Mucosa of stomach (tissue), 1 donor: ENCODE data around the gene IFITM2.

Experiments
- H3K27me3 ChIP-seq: one replicate; pipeline ENCODE4 v1.7.0; 2013; ENCODE audit warnings: mild to moderate bottlenecking, low read length; ENCODE audit not compliant: control insufficient read depth, insufficient read depth
- H3K36me3 ChIP-seq: one replicate; pipeline ENCODE4 v1.7.0; 2013; ENCODE audit warnings: low read length; ENCODE audit not compliant: control insufficient read depth, insufficient read depth
- H3K4me1 ChIP-seq: one replicate; pipeline ENCODE4 v1.7.0; 2013; ENCODE audit warnings: mild to moderate bottlenecking, low read length; ENCODE audit not compliant: control insufficient read depth, insufficient read depth
- H3K4me3 ChIP-seq: one replicate; pipeline ENCODE4 v1.7.0; 2013; ENCODE audit warnings: low read length
- H3K9ac ChIP-seq: one replicate; pipeline ENCODE4 v1.7.0; 2013; ENCODE audit warnings: mild to moderate bottlenecking, low read length, moderate library complexity
- H3K9me3 ChIP-seq: one replicate; pipeline ENCODE4 v1.7.0; 2013; ENCODE audit warnings: mild to moderate bottlenecking, low read length, moderate library complexity; ENCODE audit not compliant: control insufficient read depth
- donor health status: Pancreatic carcinoma.

Gene IFITM2

GRCh38 chr11:276219-276618 is 31.4 kb upstream of the IFITM2 start:
- peaks cover 43% of the 10 kb centered on the region for H3K27me3 ChIP-seq
- no peaks in the 10 kb centered on the region for H3K9me3 ChIP-seq
- no peak overlapping the region for H3K9ac ChIP-seq
- H3K4me3 ChIP-seq = no peak overlapping the region
- H3K36me3 ChIP-seq = no peaks in the 10 kb centered on the region
- H3K4me1 ChIP-seq = peaks cover 15% of the 10 kb centered on the region

- Histone ChIP-seq H3K4me3 (no peak within 1 kb of the TSS), H3K4me1 (peaks cover 15% of the 10 kb centered on the region), H3K27me3 (peaks cover 56% of the 10 kb centered on the region)
These were observed 29.3 kb upstream of the IFITM2 start, which contains the start of gene NLRP6 for GRCh38 chr11:278001-278951. TSS of gene NLRP6 (plus strand) at chr11:278407. CDS start at chr11:278570, 163 bp downstream.

DNA sequence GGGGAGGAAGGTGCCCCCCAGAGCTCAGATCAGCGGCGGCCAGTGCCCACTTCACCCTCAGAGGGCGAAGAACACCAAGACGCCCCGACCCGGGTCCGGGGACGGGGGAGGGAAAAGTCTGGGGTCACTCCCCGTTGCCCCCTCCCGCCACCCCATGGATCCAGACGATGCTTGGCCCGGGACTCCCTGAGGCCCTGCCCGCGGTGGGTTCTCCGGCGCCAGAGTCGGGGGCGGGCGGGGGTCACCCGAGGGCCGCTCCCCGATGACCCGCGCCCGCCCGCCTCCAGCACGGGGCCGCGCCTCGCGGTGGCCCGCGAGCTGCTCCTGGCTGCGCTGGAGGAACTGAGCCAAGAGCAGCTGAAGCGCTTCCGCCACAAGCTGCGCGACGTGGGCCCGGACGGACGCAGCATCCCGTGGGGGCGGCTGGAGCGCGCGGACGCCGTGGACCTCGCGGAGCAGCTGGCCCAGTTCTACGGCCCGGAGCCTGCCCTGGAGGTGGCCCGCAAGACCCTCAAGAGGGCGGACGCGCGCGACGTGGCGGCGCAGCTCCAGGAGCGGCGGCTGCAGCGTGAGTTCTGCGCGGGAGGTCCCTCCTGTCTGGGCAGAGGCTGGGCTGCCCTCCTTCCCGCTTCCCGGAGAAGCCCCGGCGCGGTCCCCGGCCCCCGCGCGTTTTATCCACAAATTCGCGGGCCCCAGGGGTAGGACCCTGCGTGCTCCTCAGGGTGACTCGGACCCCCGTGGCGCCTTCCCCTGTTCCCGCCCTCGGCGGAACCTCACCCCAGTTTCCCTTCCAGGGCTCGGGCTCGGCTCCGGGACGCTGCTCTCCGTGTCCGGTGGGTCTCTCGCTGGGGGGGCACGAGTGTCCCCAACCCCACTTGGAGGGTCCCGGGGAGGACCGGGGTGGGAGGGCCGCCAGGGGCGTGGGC is 28.3 kb upstream of the IFITM2 start:
- Histone ChIP-seq H3K36me3 (no peaks in the 10 kb centered on the region), H3K9ac (no peak overlapping the region), H3K4me3 (no peak overlapping the region), H3K9me3 (no peaks in the 10 kb centered on the region), H3K4me1 (peaks cover 15% of the 10 kb centered on the region), H3K27me3 (peaks cover 62% of the 10 kb centered on the region)

More at GRCh38 chr11:278001-278951, 29.3 kb upstream of the IFITM2 start, which contains the start of gene NLRP6:
- Histone ChIP-seq H3K36me3 (no peaks in the 10 kb centered on the region), H3K9ac (no peak within 1 kb of the TSS), H3K9me3 (no peaks in the 10 kb centered on the region)

GRCh38 chr11:279966-280705 is 27.5 kb upstream of the IFITM2 start:
- H3K27me3 ChIP-seq = peaks cover 66% of the 10 kb centered on the region
- H3K9me3 ChIP-seq = no peaks in the 10 kb centered on the region
- no peak overlapping the region for H3K4me3 ChIP-seq
- H3K36me3 ChIP-seq = no peaks in the 10 kb centered on the region
- H3K9ac ChIP-seq = no peak overlapping the region
- H3K4me1 ChIP-seq = peaks cover 15% of the 10 kb centered on the region

GRCh38 chr11:280706-281485 is 26.7 kb upstream of the IFITM2 start:
- H3K4me1 ChIP-seq = peaks cover 15% of the 10 kb centered on the region
- no peak overlapping the region for H3K4me3 ChIP-seq
- peaks cover 73% of the 10 kb centered on the region for H3K27me3 ChIP-seq
- no peaks in the 10 kb centered on the region for H3K36me3 ChIP-seq
- H3K9ac ChIP-seq = no peak overlapping the region
- H3K9me3 ChIP-seq = no peaks in the 10 kb centered on the region

DNA sequence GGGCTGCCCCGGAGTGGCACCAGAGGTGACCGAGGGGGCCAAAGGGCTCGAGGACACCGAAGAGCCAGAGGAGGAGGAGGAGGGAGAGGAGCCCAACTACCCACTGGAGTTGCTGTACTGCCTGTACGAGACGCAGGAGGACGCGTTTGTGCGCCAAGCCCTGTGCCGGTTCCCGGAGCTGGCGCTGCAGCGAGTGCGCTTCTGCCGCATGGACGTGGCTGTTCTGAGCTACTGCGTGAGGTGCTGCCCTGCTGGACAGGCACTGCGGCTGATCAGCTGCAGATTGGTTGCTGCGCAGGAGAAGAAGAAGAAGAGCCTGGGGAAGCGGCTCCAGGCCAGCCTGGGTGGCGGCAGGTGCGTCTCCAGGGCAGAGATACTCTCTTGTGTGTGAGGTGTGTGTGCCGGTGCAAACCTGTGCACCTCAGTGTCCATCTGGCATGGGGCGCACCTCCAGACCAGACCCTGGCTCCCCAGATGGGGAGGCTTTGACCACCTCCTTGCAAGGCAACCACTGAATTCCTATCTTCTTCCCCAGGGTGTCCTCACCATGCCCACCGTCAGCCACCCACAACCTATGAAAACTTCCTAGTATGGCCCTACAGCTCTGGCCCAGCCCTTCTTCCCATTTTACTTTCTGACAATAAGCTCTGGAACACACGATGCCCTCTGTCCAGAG is 26.0 kb upstream of the IFITM2 start:
- no peak overlapping the region for H3K9ac ChIP-seq
- H3K27me3 ChIP-seq = peaks cover 79% of the 10 kb centered on the region
- no peaks in the 10 kb centered on the region for H3K9me3 ChIP-seq
- H3K4me1 ChIP-seq = peaks cover 15% of the 10 kb centered on the region
- no peaks in the 10 kb centered on the region for H3K36me3 ChIP-seq
- H3K4me3 ChIP-seq = no peak overlapping the region

- Histone ChIP-seq H3K4me1 (peaks cover 15% of the 10 kb centered on the region), H3K4me3 (no peak overlapping the region), H3K9me3 (no peaks in the 10 kb centered on the region), H3K9ac (no peak overlapping the region), H3K27me3 (peaks cover 81% of the 10 kb centered on the region), H3K36me3 (no peaks in the 10 kb centered on the region)
These were observed 25.4 kb upstream of the IFITM2 start for GRCh38 chr11:282171-282570.

- Histone ChIP-seq H3K36me3 (no peaks in the 10 kb centered on the region), H3K27me3 (peaks cover 85% of the 10 kb centered on the region), H3K9ac (no peak overlapping the region), H3K9me3 (no peaks in the 10 kb centered on the region), H3K4me1 (peaks cover 15% of the 10 kb centered on the region), H3K4me3 (no peak overlapping the region)
These were observed 24.8 kb upstream of the IFITM2 start for GRCh38 chr11:282630-283360.

DNA sequence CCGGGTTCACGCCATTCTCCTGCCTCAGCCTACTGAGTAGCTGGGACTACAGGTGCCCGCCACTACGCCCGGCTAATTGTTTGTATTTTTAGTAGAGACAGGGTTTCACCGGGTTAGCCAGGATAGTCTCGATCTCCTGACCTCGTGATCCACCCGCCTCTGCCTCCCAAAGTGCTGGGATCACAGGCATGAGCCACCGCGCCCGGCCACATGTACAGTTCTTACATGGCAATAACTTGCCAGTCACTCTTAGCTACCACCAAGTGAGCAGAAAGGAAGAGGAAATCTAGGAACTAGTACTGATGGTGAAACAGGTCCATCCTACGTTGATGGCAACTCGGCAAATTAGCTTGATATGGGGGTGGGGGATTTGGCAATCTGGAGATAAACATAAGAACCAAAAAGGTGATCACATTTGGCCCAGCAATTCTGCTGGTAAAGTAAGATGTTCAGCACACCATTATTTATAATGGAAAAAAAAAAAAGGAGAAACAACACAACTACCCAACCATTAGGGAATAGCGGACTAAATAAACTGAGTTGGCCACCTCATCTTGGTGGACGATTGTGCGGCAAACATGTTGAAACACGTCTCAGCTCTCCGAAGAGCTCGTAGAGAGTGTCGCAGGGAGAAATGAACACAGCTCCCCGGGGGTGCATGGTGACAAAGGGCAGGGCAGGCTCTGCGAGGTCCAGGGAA is 24.1 kb upstream of the IFITM2 start:
- H3K9ac ChIP-seq = no peak overlapping the region
- no peaks in the 10 kb centered on the region for H3K9me3 ChIP-seq
- peaks cover 22% of the 10 kb centered on the region for H3K4me1 ChIP-seq
- no peaks in the 10 kb centered on the region for H3K36me3 ChIP-seq
- H3K27me3 ChIP-seq = peaks cover 85% of the 10 kb centered on the region
- no peak overlapping the region for H3K4me3 ChIP-seq
